HG03558 (cell line): ENCODE measurements around the gene SDK2.
A peak's percentile ranks its signal among the peaks of the same experiment; 100 is the strongest.
"Not testable (repeated sequence)": the region's sequence is repeated elsewhere in the genome, so short reads cannot be mapped to it uniquely, and the experiment has no call there.

Experiments used
- ATAC-seq: cut with Tn5 transposase; IDR thresholded peaks from one replicate; pipeline ENCODE4 v1.9.1; 2021; ENCODE audit warnings: moderate number of reproducible peaks; ENCODE audit not compliant: unreplicated experiment; ENCODE audit errors: extremely low read depth

The SDK2 gene

GRCh38 chr17:73320601-73321264 is 323.5 kb downstream of the SDK2 start:
- ATAC-seq: no peak

DNA sequence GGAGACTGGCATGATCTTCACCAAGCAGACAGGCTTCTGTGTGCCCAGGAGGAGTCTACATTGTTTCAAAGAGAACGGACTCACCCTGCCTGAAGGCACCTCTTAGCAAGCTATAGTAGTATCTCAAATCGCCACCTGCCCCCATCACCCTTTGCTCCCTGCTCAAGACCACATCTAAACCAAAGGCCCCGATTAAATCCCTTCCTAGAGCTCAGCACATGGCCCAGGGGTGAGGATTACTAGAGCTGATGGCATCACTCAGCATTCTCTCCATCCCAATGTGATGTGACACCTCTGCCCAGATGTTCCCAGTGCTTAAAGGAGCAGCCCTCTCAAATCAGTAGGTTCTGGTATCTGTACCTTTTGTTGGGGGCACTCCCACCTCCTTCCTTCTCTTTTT is 324.5 kb downstream of the SDK2 start:
- no peak for ATAC-seq

DNA sequence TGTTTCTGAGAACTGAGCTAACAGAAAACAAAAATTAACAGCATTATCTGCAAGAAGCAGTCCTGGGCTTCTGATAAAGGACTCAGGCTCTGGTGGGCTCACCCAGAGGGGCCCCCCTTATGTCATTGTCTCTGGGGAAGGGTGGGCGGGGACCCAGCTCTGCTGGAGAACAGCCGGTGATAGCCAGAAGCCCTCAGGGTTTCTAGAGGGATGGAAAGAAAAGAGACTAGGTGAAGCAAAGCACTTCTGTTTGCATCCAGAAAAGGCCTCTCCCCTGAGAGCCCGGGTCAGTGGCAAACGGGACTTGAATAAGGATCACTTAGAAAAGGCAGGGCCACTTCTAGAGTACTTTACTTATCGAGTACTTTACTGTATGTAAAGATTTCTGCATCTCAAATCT is 325.4 kb downstream of the SDK2 start:
- ATAC-seq: no peak

DNA sequence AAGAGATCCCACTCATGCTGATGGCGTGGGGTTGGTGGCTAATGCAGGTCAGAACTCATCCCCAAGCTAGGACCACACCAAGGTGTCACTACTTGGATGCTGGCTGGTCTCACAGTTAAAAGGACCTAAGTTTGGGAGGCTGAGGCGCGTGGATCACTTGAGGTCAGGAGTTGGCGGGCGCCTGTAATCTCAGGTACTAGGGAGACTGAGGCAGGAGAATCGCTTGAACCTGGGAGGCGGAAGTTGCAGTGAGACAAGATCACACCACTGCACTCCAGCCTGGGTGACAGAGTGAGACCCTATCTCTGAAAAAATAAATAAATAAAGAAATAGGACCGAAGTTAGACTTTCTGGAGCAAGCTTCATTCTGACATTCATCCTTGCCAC is 325.8 kb downstream of the SDK2 start:
- ATAC-seq: no peak

DNA sequence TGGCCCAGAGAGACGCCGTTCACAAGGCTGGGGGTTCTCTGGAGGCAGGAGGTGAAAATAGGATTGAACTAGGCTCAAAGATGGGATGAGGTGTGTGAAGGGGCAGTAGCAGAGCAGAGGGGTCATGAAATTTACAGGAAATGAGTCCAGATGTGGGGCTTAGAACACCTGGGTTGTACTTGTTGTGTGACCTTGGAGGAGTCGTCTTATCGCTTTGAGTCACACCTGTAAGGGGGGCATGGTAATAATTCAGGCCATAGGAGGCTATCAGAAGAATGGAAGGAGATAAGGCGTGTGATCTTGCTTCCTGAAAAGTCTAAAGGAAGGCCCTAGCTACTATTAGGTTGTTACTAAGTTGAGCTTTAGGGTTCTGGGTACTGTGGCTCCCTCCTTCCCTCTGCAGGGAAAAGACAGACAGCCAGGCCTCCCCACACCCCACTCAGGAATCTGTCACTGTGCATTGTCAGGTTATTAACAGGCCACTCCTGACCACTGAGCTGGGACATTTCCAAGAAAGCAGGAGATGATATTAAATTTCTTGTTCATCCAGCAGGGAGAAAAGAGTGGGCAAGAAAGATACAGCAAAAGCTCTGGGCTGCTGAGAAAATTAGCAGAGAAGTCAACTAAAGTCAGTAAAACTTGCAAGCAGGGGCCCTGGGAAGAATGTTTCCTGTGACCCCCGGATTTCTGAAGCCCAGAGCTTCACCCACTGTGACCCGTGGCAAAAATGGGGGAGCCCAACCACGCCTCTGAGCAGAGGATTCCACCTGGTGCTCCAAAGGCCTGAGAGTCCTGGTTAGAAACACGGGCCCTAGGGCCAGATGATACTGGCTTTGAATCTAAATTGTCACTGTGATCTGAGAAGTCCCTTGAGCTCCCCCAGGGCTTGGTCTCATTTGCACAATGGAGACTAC is 326.5 kb downstream of the SDK2 start:
- ATAC-seq: no peak

- ATAC-seq: peak; percentile 47
Measured at GRCh38 chr17:73316919-73317505, 327.2 kb downstream of the SDK2 start.

DNA sequence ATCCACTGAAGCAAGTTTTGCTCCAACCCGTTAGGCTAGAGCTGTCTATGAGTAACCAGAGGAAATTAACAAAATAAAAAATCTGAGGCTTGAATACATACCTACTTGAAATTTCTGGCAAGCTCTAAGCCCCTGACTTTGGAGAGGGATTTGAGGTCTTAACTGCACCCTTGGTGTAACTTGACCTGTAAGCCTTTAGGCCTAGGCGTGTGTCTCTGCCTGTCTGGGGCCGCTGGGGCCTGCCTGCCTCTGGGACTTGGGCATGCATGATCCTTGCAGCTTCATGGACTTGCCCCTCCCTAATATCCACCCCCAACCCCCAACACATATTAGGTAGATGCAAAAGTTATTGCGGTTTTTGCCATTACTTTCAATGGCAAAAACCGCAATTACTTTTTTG is 328.8 kb downstream of the SDK2 start:
- ATAC-seq: no peak

DNA sequence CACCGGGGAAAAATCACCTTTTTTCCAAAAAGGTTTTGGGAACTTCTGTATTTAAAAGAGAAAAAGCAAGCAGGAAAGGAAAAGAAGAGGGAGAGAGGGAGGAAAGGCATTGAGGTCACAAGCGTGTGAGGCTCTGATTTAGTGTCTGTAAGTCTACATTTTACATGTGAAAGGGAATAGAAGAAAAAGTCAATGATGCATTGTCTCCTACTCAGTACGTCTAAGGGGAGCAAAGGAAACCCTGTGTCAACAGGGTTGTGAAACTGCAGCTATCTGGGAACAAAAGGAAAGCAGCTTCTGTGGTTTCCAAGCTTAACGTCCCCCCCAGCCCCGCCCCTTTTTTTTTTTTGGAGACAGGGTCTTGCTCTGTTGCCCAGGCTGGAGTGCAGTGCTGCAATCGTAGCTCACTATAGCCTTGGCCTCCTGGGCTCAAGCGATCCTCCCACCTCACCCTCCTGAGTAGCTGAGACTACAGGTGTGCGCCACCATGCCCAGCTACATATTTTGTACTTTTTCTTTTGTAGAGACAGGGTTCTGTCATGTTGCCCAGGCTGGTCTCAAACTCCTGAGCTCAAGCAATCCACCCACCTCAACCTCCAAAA is 330.6 kb downstream of the SDK2 start:
- no peak for ATAC-seq

- not testable (repeated sequence) for ATAC-seq
Measured at GRCh38 chr17:73312887-73313286, 331.4 kb downstream of the SDK2 start.

- ATAC-seq: peak; percentile 76
Measured at GRCh38 chr17:73311781-73312641, 332.2 kb downstream of the SDK2 start, which contains the start of gene CDC42EP4. CDC42EP4 (minus strand) TSS chr17:73312001; CDS start chr17:73286500, 25,501 bp downstream.

DNA sequence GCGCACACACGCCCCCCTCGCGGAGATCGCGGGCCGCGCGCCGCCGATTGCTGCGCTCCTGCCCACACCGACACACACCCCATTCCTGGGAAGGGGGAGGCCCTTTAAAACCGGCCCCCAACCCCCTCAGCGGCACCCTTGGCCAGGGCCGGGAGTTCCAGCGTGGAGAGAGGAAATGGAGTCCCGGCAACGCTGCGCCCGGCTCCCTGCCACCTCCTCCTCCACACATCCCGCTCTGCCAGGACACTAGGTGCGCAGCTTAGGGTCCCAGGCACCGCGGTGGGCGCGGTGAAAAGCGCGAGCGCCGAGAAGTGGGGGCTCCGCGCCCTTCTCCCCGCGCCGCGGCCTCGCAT is 332.8 kb downstream of the SDK2 start:
- ATAC-seq: no peak

DNA sequence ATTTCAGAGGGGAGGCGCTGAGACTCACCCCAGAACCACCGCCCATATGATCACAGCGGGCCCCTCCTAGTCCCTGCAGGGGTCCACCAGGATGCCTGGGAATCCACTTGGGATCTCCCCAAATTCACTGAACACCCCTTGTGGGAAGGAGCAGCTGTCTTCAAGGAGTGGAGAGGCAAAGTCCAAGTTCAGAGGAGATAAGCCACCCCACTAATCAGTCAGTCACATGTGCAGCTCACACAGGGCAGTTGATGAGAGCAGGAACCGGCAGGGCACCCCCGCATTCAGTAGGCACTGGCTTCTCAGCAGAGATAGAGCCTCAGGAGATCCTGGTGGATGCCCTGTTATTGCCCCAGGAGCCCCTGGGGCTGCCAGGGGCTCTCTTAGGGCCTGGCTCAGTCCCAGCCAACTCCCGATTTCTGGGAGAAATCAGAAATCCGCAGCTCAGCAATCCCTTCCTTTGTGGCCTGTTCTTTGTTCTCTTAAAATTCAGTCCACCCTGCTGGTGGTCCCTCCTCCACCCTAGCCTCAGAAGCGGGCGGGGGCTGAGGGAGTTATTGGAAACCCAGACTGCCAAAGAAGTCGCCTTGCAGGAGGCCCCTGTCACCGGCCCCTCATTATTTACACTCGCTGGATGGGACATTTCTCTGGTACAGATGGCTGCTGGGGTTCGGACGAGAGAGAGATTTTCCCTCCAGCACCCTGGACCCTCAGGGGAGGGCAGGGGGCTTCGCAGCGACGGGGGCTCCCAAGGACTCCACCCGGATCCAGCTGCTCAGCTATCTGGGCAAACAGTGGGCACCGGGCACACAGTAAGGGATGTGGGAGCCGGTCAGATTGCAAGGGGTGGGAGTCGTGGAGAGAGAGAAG is 334.3 kb downstream of the SDK2 start:
- no peak for ATAC-seq

DNA sequence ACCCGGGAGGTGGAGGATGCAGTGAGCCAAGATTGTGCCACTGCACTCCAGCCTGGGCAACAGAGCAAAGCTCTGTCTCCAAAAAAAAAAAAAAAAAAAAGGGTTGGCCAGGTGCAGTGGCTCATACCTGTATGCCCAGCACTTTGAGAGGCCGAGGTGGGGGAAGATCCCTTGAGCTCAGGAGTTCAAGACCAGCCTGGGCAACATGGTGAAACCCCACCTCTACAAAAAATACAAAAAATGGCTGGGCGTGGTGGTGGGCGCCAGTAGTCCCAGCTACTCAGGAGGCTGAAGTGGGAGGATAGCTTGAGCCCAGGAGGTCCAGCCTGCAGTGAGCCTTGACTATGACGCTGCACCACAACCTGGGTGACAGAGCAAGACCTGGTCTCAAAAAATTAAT is 335.3 kb downstream of the SDK2 start:
- ATAC-seq: not testable (repeated sequence)

DNA sequence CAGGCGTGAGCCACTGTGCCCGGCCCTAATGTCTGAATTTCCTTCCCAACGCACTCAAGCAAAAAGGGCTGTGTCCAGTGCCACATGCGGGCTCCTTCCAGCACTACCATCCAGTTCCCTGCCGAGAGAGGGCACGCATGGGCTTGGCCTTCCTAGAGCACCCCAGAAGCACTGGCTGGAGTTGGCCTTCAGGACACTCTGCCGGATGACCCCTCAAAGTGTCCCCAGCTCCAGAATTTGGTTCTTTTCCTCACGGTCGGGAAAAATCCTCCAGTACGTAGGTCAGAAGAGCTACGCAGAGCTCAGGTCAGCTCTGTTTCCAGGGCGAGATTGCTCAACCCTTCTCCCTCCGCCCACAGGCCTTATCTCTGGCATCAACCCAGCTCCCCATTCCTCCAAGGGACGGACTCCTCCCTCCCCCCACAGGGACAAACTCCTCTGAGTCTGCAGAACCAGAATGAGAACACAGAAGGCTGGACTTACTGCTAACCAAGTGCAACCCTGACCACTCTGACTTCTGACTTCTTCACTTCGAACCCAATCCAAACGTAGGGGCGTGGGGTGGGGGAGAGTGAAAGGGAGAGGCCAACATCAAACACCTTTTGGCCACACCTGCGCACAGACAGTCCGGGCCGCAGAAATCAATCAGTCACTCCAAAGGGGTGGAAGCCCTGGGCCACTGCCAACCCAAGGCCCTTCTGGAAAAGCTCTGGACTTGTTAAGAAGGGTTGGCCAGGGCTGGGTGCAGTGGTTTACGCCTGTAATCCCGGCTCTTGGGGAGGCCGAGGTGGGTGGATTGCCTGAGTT is 336.0 kb downstream of the SDK2 start:
- ATAC-seq: no peak

DNA sequence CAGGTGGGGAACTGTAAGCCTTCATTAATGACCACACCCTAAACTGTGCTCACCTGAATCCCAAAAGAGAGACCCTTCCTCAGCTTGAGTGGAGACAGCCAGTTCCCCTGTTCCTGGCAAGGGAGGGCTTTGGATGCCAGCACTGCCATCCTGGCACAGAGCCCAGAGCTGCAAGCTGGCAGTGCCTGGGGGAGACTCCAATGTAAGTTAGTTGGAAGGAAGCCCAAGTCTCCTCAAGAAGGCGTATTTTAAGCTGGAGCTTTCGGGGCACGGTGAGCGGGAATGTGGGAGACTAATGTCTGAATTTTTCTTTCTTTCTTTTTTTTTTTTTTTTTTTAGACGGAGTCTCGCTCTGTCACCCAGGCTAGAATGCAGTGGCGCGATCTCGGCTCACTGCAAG is 337.1 kb downstream of the SDK2 start:
- no peak for ATAC-seq

GRCh38 chr17:73305845-73306836 is 338.1 kb downstream of the SDK2 start:
- ATAC-seq: no peak
